Measurements from ENCODE around the gene TNFSF15.

Gene TNFSF15

DNA sequence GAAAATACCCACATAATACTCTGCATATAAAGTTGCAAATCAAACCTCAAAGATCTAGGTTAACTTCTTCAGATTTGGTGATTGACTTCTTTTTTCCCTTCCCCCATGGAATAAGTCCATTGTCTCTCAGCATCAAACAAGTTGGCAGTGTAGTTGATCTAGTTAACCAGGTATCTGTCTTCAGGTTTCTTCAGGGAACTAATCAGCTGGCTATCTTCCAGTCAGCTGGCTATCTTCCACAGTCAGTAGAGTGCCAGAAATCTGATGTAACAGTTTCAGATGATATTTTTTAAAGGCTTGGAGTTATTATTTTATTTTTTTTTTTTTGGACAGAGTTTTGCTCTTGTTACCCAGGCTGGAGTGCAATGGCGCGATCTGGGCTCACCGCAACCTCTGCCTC is 16.8 kb downstream of the TNFSF15 start:
- peaks cover 0 to 6% of the 10 kb centered on the region in 2 donors for H3K27me3 Mint-ChIP-seq
- DNase-seq = no peak
- ATAC-seq (replicated peaks) = no peak
- H3K4me3 Mint-ChIP-seq = no peak overlapping the region
- no peak overlapping the region for H3K27ac Mint-ChIP-seq
- no peaks in the 10 kb centered on the region for H3K9me3 Mint-ChIP-seq
- H3K4me1 Mint-ChIP-seq = peaks cover 33 to 70% of the 10 kb centered on the region in 2 donors
- H3K36me3 Mint-ChIP-seq = no peaks in the 10 kb centered on the region

GRCh38 chr9:114787781-114788498 is 17.9 kb downstream of the TNFSF15 start:
- no peaks in the 10 kb centered on the region for H3K36me3 Mint-ChIP-seq
- H3K27me3 Mint-ChIP-seq = peaks cover 0 to under 1% of the 10 kb centered on the region in 2 donors
- no peak overlapping the region for H3K4me3 Mint-ChIP-seq
- peak; percentile 26 for DNase-seq
- peak; percentile 67 to 72 for ATAC-seq (replicated peaks)
- H3K4me1 Mint-ChIP-seq = peaks cover 39 to 78% of the 10 kb centered on the region in 2 donors
- no peak overlapping the region for H3K27ac Mint-ChIP-seq
- H3K9me3 Mint-ChIP-seq = no peaks in the 10 kb centered on the region

DNA sequence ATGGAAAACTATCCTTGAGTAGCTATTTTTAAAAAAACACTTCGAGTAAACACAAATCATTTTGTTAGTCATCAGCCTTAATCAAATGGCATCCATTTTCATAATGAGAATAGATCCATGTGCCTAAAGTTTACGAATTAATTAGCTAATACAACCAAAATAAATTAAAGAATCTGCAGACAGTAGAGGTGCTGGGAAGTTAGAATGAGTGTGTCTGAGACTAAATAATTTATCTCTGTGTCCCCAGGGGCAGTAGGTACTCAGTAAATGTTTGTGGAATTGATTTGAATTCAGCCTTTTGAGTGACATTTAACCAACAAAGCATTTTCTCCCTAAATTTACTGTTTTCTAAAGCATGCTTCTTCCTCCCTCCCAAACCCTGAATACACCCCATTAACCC is 18.6 kb downstream of the TNFSF15 start:
- no peaks in the 10 kb centered on the region for H3K9me3 Mint-ChIP-seq
- no peaks in the 10 kb centered on the region for H3K36me3 Mint-ChIP-seq
- H3K27me3 Mint-ChIP-seq = peaks cover 0 to 6% of the 10 kb centered on the region in 2 donors
- no peak for DNase-seq
- ATAC-seq (replicated peaks) = no peak
- no peak overlapping the region for H3K27ac Mint-ChIP-seq
- no peak overlapping the region for H3K4me3 Mint-ChIP-seq
- H3K4me1 Mint-ChIP-seq = peaks cover 42 to 81% of the 10 kb centered on the region in 2 donors

DNA sequence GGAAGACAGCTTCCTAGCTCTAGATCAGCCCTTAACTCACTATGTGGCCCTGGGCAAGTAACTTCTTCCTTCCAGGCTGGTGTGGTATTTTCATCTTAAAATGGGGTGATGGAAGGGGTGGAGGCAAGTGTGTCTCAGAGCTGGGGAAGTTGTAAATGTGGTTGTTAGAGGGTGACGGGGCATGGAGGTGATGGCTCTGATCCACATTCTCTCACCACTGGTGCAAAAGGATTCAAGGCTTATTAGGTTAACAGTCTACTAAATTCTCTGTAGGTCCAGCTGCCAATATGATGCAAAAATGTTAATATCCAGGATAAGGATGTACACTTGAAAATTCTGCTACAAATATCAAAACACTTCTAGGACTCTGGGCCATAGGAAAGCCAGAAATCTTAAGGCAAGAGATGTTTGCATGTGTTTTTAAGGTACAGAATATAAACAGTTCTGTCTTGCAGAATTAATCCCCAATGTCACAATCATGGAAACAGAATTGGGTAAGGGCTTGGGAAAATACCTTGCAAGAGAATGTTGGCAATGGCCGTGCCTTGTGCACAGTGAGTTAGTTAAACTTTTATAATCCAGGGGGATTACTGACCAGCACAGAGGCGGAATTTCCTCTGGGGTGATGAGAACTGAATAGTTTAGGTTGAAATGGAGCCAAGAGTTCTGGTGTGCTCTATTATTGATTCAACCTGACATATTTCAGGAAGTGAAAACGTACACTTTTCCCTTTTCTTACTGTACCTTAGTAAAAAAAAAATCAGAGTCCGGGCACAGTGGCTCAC is 19.8 kb downstream of the TNFSF15 start:
- Mint-ChIP-seq H3K9me3 (no peaks in the 10 kb centered on the region), H3K27me3 (peaks cover 5 to 11% of the 10 kb centered on the region in 2 donors), H3K4me3 (peak overlapping the region in 1 of 2 donors; percentile 37), H3K4me1 (peaks cover 40 to 78% of the 10 kb centered on the region in 2 donors), H3K36me3 (no peaks in the 10 kb centered on the region), H3K27ac (no peak overlapping the region)
- no peak for DNase-seq
- ATAC-seq (replicated peaks) = peak; percentile 28 to 37

GRCh38 chr9:114784721-114785279 is 21.0 kb downstream of the TNFSF15 start:
- no peak for DNase-seq
- H3K9me3 Mint-ChIP-seq = no peaks in the 10 kb centered on the region
- H3K36me3 Mint-ChIP-seq = no peaks in the 10 kb centered on the region
- ATAC-seq (replicated peaks) = peak; percentile 65 to 78
- H3K27me3 Mint-ChIP-seq = peaks cover 5 to 17% of the 10 kb centered on the region in 2 donors
- H3K27ac Mint-ChIP-seq = peak overlapping the region; percentile 14
- H3K4me1 Mint-ChIP-seq = peaks cover 37 to 71% of the 10 kb centered on the region in 2 donors
- H3K4me3 Mint-ChIP-seq = peak overlapping the region in 1 of 2 donors; percentile 22

DNA sequence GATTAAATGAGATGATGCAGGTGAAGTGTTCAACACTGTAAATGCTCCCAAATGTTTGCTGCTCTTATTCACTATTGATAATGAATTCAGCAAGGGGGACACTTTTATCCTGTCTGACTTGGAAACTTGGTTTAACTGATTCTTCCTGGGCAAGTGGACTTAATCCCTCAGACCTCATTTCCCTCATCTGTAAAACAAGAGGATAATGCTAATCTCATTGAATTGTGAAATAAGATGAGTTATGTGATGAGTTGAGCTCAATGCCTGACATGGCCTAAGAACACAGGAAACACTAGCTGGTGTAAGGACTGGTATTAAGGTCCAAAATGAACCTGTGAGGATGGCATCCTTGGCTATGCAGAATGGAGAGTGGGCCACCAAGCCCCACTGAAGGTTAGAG is 23.3 kb downstream of the TNFSF15 start:
- ATAC-seq (replicated peaks) (no peak), DNase-seq (no peak)
- H3K27ac Mint-ChIP-seq = no peak overlapping the region
- peaks cover 34 to 57% of the 10 kb centered on the region in 2 donors for H3K4me1 Mint-ChIP-seq
- H3K4me3 Mint-ChIP-seq = no peak overlapping the region
- H3K36me3 Mint-ChIP-seq = no peaks in the 10 kb centered on the region
- H3K27me3 Mint-ChIP-seq = peaks cover 19 to 35% of the 10 kb centered on the region in 2 donors
- no peaks in the 10 kb centered on the region for H3K9me3 Mint-ChIP-seq

GRCh38 chr9:114779352-114779845 is 26.4 kb downstream of the TNFSF15 start:
- Mint-ChIP-seq H3K9me3 (no peaks in the 10 kb centered on the region), H3K4me1 (peaks cover 34 to 58% of the 10 kb centered on the region in 2 donors), H3K36me3 (no peaks in the 10 kb centered on the region), H3K4me3 (no peak overlapping the region), H3K27me3 (peaks cover 30 to 47% of the 10 kb centered on the region in 2 donors), H3K27ac (no peak overlapping the region)
- ATAC-seq (replicated peaks) (peak in 1 of 2 donors; percentile 41), DNase-seq (no peak)

DNA sequence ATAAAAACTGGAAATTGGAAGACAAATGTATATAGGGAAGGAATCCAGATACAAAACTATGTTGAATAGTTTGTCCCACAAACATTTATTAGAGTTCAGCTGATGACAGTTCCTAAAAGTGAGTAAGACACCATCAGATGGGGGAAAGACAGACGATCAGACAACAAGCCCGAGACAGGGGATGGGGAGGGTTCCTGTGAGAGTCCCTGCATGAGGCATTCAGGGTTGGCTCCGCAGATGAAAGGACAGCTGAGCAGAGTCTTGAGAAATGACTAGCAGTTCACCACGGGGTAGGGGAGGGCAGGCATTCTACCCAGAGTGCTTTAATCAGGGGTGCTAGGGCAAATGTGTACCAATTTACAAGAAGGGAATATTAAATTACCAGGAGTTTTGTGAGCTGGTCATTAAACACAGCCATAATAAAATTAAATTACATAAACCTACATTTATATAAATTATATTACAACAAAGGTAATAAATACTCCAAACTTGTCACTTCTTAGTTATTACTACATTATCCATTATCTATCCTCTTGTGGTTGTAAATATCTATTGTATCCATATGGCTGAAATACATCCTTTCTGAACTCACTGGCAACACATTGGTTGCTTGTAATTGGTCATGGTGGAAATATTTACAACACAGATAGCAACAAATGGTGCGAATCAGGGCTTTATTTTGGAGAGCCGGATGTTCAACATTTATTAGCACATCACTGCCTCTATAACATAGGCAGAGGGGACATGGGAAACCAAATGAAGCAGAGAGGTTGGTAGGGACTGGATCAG is 27.8 kb downstream of the TNFSF15 start:
- no peaks in the 10 kb centered on the region for H3K9me3 Mint-ChIP-seq

DNA sequence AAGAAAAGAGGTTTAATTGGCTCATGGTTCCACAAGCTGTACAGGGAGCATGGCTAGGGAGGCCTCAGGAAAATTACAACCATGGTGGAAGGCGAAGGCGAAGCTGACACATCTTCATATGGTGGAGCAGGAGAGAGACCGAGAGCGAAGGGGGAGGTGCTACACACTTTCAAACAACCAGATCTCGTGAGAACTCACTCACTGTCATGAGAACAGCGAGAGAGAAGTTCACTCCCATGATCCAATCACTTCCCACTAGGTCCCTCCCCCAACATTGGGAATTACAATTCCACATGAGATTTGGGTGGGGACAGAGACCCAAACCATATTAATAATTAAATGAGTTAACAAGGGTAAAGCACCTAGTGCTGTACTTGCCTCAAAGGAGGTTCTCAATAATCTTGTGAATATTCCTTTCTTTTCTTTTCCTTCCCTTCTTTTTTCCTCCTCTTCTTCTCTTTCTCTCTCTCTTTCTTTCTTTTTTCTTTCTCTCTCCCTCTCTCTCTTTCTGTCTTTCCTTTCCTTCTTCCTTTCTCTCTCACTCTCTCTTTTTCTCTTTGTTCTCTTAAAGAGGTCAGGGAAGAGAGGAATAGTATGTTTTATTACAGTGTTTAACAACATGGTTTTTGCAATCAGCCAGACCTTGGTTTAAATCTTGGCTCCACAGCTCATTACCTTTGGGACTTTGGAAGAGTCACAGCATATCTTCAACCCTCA is 29.0 kb downstream of the TNFSF15 start:
- H3K36me3 Mint-ChIP-seq = no peaks in the 10 kb centered on the region
- ATAC-seq (replicated peaks) (no peak), DNase-seq (no peak)
- peak overlapping the region in 1 of 2 donors; percentile 3 for H3K4me3 Mint-ChIP-seq
- peaks cover 30 to 41% of the 10 kb centered on the region in 2 donors for H3K27me3 Mint-ChIP-seq
- peaks cover 21 to 37% of the 10 kb centered on the region in 2 donors for H3K4me1 Mint-ChIP-seq
- no peak overlapping the region for H3K27ac Mint-ChIP-seq
- H3K9me3 Mint-ChIP-seq = no peaks in the 10 kb centered on the region

More for the DNA sequence above, 27.8 kb downstream of the TNFSF15 start:
- DNase-seq (no peak), ATAC-seq (replicated peaks) (peak; percentile 32 to 52)
- Mint-ChIP-seq H3K4me3 (no peak overlapping the region), H3K27ac (no peak overlapping the region), H3K36me3 (no peaks in the 10 kb centered on the region), H3K27me3 (peaks cover 30 to 47% of the 10 kb centered on the region in 2 donors), H3K4me1 (peaks cover 25 to 47% of the 10 kb centered on the region in 2 donors)

DNA sequence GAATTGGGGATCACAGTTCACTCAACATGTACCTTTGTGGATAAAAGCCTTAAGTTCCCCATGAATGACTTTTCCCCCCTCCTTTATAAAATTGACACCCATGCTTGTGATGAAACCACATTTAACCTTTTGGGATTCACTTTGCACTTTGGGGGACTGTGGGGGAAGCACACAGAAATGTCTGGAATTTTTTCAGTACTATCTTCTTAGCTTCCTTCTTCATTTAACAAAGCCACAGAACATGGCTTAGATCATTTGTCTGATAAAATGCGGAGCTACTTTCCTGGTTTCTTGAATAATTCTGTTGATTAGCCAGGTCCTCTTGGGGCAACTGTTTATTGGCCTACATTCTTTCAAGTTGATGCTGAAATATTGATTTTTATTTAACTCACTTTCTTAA is 29.9 kb downstream of the TNFSF15 start:
- no peak for DNase-seq
- H3K4me3 Mint-ChIP-seq = no peak overlapping the region
- H3K36me3 Mint-ChIP-seq = no peaks in the 10 kb centered on the region
- H3K27me3 Mint-ChIP-seq = peaks cover 24 to 35% of the 10 kb centered on the region in 2 donors
- H3K4me1 Mint-ChIP-seq = peaks cover 19 to 39% of the 10 kb centered on the region in 2 donors
- ATAC-seq (replicated peaks) = no peak
- no peaks in the 10 kb centered on the region for H3K9me3 Mint-ChIP-seq
- no peak overlapping the region for H3K27ac Mint-ChIP-seq

DNA sequence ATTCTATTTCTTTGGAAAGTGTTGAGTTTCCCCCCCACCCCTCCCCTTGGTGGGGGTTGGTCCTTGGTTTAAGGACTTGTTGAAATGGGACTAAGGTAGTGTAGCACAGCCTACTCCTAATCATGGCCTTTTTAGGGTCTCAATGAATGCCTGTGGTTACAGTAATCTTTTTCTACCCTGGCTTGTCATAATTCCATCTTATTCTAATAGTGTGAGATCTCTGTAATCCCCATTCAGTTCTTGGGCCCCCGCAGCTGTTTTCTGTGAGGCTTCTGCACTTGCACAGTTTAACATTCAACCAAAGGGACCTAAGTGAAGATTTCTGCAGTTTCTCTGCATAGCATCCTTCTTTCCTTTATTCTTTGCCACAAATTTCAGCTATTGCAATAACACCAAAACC is 30.7 kb downstream of the TNFSF15 start:
- ATAC-seq (replicated peaks) = no peak
- peaks cover 22 to 44% of the 10 kb centered on the region in 2 donors for H3K4me1 Mint-ChIP-seq
- peaks cover 24 to 30% of the 10 kb centered on the region in 2 donors for H3K27me3 Mint-ChIP-seq
- H3K4me3 Mint-ChIP-seq = no peak overlapping the region
- H3K27ac Mint-ChIP-seq = no peak overlapping the region
- DNase-seq = no peak
- no peaks in the 10 kb centered on the region for H3K9me3 Mint-ChIP-seq
- H3K36me3 Mint-ChIP-seq = no peaks in the 10 kb centered on the region

DNA sequence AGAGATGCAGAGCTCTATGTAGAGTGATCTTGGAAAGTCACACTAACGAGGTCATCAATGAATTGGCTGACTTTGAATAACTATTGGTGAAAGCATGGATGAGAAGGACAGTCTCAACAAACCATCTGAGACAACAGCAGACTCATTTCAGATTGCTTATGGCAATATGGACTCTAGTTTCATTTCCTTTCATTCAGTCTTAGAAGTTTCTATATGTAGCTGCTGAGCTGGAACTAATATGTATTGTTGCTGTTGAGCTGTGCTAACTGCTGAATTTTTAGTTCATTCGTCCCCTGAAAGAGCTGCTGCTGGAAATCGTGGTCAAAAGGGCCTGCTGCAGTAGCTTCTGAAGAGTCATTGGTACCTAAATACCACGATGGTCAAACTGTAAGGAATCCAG is 31.3 kb downstream of the TNFSF15 start:
- peak; percentile 92 to 93 for ATAC-seq (replicated peaks)

DNA sequence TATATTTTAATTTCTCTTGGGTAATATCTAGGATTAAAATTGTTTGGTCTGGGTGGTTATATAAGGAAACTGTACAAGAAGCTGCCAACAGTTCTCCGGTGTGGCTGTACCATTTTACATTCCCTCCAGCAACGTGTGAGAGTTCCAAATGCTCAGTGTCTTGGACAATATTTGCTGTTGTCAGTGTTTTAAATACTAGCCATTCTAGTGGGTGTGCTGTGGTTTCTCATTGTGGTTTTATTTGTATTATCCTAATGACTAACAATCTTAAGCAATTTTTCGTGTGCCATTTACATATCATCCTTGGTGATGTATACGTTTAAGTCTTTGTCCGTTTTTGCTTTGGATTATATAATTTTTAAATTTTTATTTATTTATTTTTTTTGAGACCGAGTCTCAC is 34.0 kb downstream of the TNFSF15 start:
- no peak for ATAC-seq (replicated peaks)
- no peak overlapping the region for H3K4me3 Mint-ChIP-seq
- no peak overlapping the region for H3K27ac Mint-ChIP-seq
- no peaks in the 10 kb centered on the region for H3K9me3 Mint-ChIP-seq
- no peaks in the 10 kb centered on the region for H3K36me3 Mint-ChIP-seq
- DNase-seq = no peak
- H3K27me3 Mint-ChIP-seq = peaks cover 5 to 7% of the 10 kb centered on the region in 2 donors
- peaks cover 16 to 35% of the 10 kb centered on the region in 2 donors for H3K4me1 Mint-ChIP-seq

More for the DNA sequence above, 31.3 kb downstream of the TNFSF15 start:
- peaks cover 24 to 30% of the 10 kb centered on the region in 2 donors for H3K27me3 Mint-ChIP-seq
- no peak overlapping the region for H3K27ac Mint-ChIP-seq
- DNase-seq = no peak
- peaks cover 22 to 44% of the 10 kb centered on the region in 2 donors for H3K4me1 Mint-ChIP-seq
- no peaks in the 10 kb centered on the region for H3K36me3 Mint-ChIP-seq
- no peaks in the 10 kb centered on the region for H3K9me3 Mint-ChIP-seq
- no peak overlapping the region for H3K4me3 Mint-ChIP-seq

Measured in stimulated activated naive B cell treated with anti-CD40 and anti-IgM and Interleukin-4, amounts not matched to agents 10 μg/mL and 1 μg/mL and 100 μg/mL, for 72 hours (primary cell).